ENCODE data around the gene TMEM33. TPM values are rescaled to one million over a fixed set of nuclear protein-coding genes. Genes with fewer than 3 reads are reported as not detected.
"Not testable (repeated sequence)": the region's sequence is repeated elsewhere in the genome, so short reads cannot be mapped to it uniquely, and the experiment has no call there.

The TMEM33 gene
- total RNA-seq, 4 donors from 2014 or later = 18.2 to 67.4 (median 46.7) TPM

- Histone ChIP-seq H3K4me1 (no peaks in the 10 kb centered on the region), H3K9me3 (no peaks in the 10 kb centered on the region), H3K36me3 (no peaks in the 10 kb centered on the region), H3K27me3 (no peaks in the 10 kb centered on the region), H3K27ac (no peak overlapping the region), H3K4me3 (no peak overlapping the region)
- TF ChIP-seq, protein P1, sequence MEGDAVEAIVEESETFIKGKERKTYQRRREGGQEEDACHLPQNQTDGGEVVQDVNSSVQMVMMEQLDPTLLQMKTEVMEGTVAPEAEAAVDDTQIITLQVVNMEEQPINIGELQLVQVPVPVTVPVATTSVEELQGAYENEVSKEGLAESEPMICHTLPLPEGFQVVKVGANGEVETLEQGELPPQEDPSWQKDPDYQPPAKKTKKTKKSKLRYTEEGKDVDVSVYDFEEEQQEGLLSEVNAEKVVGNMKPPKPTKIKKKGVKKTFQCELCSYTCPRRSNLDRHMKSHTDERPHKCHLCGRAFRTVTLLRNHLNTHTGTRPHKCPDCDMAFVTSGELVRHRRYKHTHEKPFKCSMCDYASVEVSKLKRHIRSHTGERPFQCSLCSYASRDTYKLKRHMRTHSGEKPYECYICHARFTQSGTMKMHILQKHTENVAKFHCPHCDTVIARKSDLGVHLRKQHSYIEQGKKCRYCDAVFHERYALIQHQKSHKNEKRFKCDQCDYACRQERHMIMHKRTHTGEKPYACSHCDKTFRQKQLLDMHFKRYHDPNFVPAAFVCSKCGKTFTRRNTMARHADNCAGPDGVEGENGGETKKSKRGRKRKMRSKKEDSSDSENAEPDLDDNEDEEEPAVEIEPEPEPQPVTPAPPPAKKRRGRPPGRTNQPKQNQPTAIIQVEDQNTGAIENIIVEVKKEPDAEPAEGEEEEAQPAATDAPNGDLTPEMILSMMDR (IDR thresholded peaks at IDR 0.05) = no peak
- DNase-seq = no peak
These were observed 21.7 kb upstream of the TMEM33 start for GRCh38 chr4:41913509-41913908.

GRCh38 chr4:41918278-41918677 is 17.0 kb upstream of the TMEM33 start:
- Histone ChIP-seq H3K9me3 (peaks cover 0 to 5% (median 0%) of the 10 kb centered on the region in 4 donors), H3K36me3 (no peaks in the 10 kb centered on the region), H3K27me3 (no peaks in the 10 kb centered on the region), H3K4me1 (no peaks in the 10 kb centered on the region), H3K27ac (no peak overlapping the region), H3K4me3 (no peak overlapping the region)
- TF ChIP-seq POLR2A (IDR thresholded peaks at IDR 0.05) = no peak
- TF ChIP-seq, protein P1 (IDR thresholded peaks at IDR 0.05) = no peak
- DNase-seq = no peak

DNA sequence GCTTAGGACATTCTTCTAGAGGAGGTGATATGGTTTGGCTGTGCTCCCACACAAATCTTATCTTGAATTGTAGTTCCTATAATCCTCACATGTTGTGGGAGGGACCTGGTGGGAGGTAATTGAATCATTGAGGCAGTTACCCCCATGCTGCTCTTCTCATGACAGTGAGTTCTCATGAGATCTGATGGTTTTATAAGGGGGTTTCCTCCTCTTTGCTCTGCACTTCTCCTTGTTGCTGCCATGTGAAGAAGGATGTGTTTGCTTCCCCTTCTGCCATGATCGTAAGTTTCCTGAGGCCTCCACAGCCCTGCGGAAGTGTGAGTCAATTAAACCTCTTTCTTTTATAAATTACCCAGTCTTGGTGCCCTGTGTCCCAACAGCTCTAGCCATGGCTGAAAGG is 14.8 kb upstream of the TMEM33 start:
- not testable (repeated sequence) for H3K36me3 ChIP-seq, H3K4me3 ChIP-seq, H3K4me1 ChIP-seq, H3K27ac ChIP-seq, H3K27me3 ChIP-seq, H3K9me3 ChIP-seq, DNase-seq

- H3K4me1 ChIP-seq = no peaks in the 10 kb centered on the region
- no peak overlapping the region for H3K4me3 ChIP-seq
- no peak for DNase-seq
- no peak overlapping the region for H3K27ac ChIP-seq
- TF ChIP-seq POLR2A (IDR thresholded peaks at IDR 0.05) = no peak
- TF ChIP-seq, protein P1 (IDR thresholded peaks at IDR 0.05) = no peak
- H3K9me3 ChIP-seq = peaks cover 0 to 5% (median 0%) of the 10 kb centered on the region in 4 donors
- H3K36me3 ChIP-seq = no peaks in the 10 kb centered on the region
- H3K27me3 ChIP-seq = no peaks in the 10 kb centered on the region
These were observed 13.8 kb upstream of the TMEM33 start for GRCh38 chr4:41921476-41921875.

DNA sequence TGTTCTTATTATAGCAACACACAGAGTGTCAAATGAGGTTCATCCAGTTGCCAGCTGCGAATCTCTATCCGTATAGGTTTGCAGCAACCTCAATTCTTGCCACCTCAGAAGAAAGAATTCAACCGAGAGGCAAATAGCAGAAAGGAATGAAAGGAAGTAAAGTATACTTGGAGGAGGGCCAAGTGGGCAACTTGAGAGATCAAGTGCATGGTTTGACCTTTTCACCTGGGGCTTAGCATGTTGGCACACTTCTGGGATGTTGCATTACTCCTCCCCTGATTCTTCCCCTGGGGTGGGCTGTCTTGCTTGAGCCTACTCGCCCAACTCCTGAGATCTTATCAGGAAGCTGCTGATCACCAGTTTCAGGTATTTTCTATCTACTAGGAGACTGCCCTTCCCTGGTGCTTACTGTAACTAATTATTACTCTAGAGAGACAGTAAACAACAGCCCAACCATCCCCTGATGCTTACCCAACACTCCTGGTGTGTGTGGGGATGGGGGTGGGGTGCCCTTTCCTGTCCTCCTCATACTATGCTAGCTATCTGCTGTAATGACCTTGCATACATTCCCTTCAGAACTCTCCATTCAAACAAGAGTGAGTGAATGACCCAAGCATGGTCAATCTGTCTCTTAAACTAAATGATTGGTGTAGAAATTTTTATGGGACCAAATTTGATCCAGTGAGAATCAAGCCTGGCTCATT is 7.3 kb upstream of the TMEM33 start:
- no peaks in the 10 kb centered on the region for H3K27me3 ChIP-seq

DNA sequence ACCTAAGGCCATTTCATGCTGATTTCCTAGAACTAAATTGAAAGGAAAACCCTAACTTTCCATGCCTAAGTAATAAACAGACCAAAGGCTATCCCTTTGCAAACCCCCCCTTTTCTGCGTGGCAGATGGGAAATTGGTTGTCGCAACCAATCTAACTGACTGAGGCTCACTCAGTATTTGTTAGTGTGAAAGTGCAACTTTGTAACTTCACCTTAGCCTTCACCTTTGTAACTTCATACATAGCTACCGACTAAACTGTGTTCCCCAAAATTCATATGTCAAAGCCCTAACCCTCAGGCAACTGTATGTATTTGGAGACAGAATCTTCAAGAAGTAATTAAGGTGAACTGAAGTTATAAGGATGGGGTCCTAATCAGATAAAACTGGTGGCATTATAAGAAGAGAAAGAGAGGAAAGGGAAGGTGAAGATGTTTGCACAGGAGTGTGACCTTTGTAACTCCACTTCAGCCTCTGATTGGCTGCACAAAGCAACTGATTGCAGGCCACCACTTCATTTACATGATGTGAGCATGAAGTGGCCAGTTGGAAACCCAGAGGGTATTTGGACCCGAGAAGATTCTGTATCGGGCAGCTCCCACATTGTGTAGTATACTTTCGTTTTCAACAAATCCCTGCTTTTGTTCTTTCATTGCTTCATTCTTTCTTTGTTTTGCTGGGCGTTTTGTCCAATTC is 4.9 kb upstream of the TMEM33 start:
- Histone ChIP-seq H3K4me1 (no peaks in the 10 kb centered on the region), H3K9me3 (no peaks in the 10 kb centered on the region), H3K27ac (no peak overlapping the region), H3K4me3 (no peak overlapping the region), H3K36me3 (no peaks in the 10 kb centered on the region), H3K27me3 (no peaks in the 10 kb centered on the region)
- no peak for DNase-seq
- TF ChIP-seq, protein P1 (IDR thresholded peaks at IDR 0.05) = no peak
- TF ChIP-seq POLR2A (IDR thresholded peaks at IDR 0.05) = no peak

More for the DNA sequence above, 7.3 kb upstream of the TMEM33 start:
- no peak for TF ChIP-seq POLR2A (IDR thresholded peaks at IDR 0.05)
- TF ChIP-seq, protein P1 (IDR thresholded peaks at IDR 0.05) = no peak
- Histone ChIP-seq H3K9me3 (no peaks in the 10 kb centered on the region), H3K36me3 (no peaks in the 10 kb centered on the region), H3K4me3 (no peak overlapping the region), H3K27ac (no peak overlapping the region), H3K4me1 (no peaks in the 10 kb centered on the region)
- DNase-seq = no peak

All from Peyer's patch (tissue), 4 donors.